ACC112 (cell line): ENCODE results near the gene DCUN1D2.

Experiments used
- H2AFZ ChIP-seq: fragments of 200-600 bp; sonication (generic); one replicate; pipeline ENCODE4 v1.6.0; 2017; ENCODE audit warnings: antibody characterized with exemption, low read length; ENCODE audit not compliant: unreplicated experiment
- H3K27ac ChIP-seq: fragments of 200-600 bp; sonication (generic); 2 replicates; pipeline ENCODE4 v1.5.1; 2014; ENCODE audit warnings: low read depth, mild to moderate bottlenecking, antibody characterized with exemption, low read length, moderate library complexity
- H3K27me3 ChIP-seq: fragments of 200-600 bp; sonication (generic); 2 replicates; pipeline ENCODE4 v1.6.1; 2014; ENCODE audit warnings: mild to moderate bottlenecking, antibody characterized with exemption, low read length, moderate library complexity, mixed read lengths; ENCODE audit not compliant: insufficient read depth
- H3K36me3 ChIP-seq: fragments of 200-600 bp; sonication (generic); 2 replicates; pipeline ENCODE4 v1.6.1; 2016; ENCODE audit warnings: mild to moderate bottlenecking, antibody characterized with exemption, low read length, moderate library complexity, mixed read lengths; ENCODE audit not compliant: insufficient read depth
- H3K4me1 ChIP-seq: fragments of 200-600 bp; sonication (generic); one replicate; pipeline ENCODE4 v1.6.1; 2016; ENCODE audit warnings: low read length, mixed read lengths; ENCODE audit not compliant: insufficient read depth, unreplicated experiment, control insufficient read depth
- H3K4me3 ChIP-seq: fragments of 200-600 bp; sonication (generic); 2 replicates; pipeline ENCODE4 v1.5.1; 2014; ENCODE audit warnings: mild to moderate bottlenecking, low read depth, low read length
- H3K79me2 ChIP-seq: fragments of 200-600 bp; sonication (generic); one replicate; pipeline ENCODE4 v1.6.0; 2016; ENCODE audit warnings: low read length; ENCODE audit not compliant: control insufficient read depth, unreplicated experiment, insufficient read depth

The DCUN1D2 gene

GRCh38 chr13:113461022-113461751 lies 29.3 kb downstream of the DCUN1D2 start:
- H3K27ac ChIP-seq = no peak overlapping the region
- no peak overlapping the region for H2AFZ ChIP-seq
- H3K4me1 ChIP-seq = no peaks in the 10 kb centered on the region
- no peak overlapping the region for H3K4me3 ChIP-seq
- peaks cover 15% of the 10 kb centered on the region; the same call in 1 of the 2 replicates for H3K36me3 ChIP-seq
- H3K79me2 ChIP-seq = no peaks in the 10 kb centered on the region
- H3K27me3 ChIP-seq = no peaks in the 10 kb centered on the region

DNA sequence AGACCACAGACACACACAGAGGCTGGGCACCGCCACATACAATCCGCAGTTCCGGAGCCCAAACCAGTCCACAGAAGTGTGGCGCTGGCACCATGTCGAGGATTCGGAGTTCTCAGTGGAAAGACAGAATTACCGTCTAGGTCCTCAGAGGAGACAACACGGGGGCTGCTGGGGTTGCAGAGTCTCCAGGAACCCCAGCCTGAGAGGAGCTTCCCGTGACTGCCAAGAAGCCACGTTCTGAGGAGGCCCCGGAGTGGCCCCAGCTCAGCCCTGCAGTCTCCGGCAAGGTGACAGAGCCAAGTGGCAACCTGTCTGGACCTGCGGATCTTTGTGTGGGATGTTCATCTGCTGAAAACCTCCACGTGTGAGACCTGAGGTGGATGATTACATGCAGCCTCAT lies 29.9 kb downstream of the DCUN1D2 start:
- Histone ChIP-seq H3K36me3 (peaks cover 15% of the 10 kb centered on the region; the same call in 1 of the 2 replicates), H2AFZ (no peak overlapping the region), H3K27ac (no peak overlapping the region), H3K4me3 (no peak overlapping the region), H3K4me1 (no peaks in the 10 kb centered on the region), H3K79me2 (no peaks in the 10 kb centered on the region), H3K27me3 (no peaks in the 10 kb centered on the region)

GRCh38 chr13:113460064-113460555 lies 30.4 kb downstream of the DCUN1D2 start:
- no peaks in the 10 kb centered on the region for H3K4me1 ChIP-seq
- no peak overlapping the region for H2AFZ ChIP-seq
- no peak overlapping the region for H3K4me3 ChIP-seq
- H3K27ac ChIP-seq = no peak overlapping the region
- no peaks in the 10 kb centered on the region for H3K79me2 ChIP-seq
- H3K27me3 ChIP-seq = no peaks in the 10 kb centered on the region
- peaks cover 18% of the 10 kb centered on the region; the same call in 1 of the 2 replicates for H3K36me3 ChIP-seq

- peaks cover 18% of the 10 kb centered on the region; the same call in 1 of the 2 replicates for H3K36me3 ChIP-seq
- no peak overlapping the region for H3K27ac ChIP-seq
Observed at GRCh38 chr13:113458253-113459065, 32.1 kb downstream of the DCUN1D2 start.

DNA sequence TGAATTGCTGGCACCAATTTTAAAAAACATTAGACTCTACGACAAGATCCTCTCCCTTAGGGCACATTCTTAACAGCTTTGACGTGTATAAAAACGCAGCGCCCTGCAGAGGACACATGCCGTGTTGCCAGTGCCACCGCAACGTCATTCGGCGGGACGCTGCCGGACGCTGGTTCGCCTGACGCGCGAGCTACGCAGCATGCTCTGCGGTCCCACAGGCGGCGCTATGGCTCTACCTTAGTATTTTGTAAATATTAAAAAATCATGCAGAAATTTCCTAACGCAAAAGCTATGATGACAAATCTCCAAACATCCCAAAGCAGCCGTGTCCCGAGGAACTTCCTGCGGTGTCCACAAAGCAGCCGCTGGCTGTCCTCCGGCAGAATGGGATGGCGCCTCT lies 33.0 kb downstream of the DCUN1D2 start:
- no peak overlapping the region for H3K4me3 ChIP-seq
- no peak overlapping the region for H3K27ac ChIP-seq
- H2AFZ ChIP-seq = no peak overlapping the region
- no peaks in the 10 kb centered on the region for H3K79me2 ChIP-seq
- peaks cover 18% of the 10 kb centered on the region; the same call in 1 of the 2 replicates for H3K36me3 ChIP-seq
- H3K27me3 ChIP-seq = no peaks in the 10 kb centered on the region
- H3K4me1 ChIP-seq = no peaks in the 10 kb centered on the region

More at GRCh38 chr13:113458253-113459065, 32.1 kb downstream of the DCUN1D2 start:
- no peak overlapping the region for H3K4me3 ChIP-seq
- no peaks in the 10 kb centered on the region for H3K79me2 ChIP-seq
- no peak overlapping the region for H2AFZ ChIP-seq
- no peaks in the 10 kb centered on the region for H3K4me1 ChIP-seq
- no peaks in the 10 kb centered on the region for H3K27me3 ChIP-seq

DNA sequence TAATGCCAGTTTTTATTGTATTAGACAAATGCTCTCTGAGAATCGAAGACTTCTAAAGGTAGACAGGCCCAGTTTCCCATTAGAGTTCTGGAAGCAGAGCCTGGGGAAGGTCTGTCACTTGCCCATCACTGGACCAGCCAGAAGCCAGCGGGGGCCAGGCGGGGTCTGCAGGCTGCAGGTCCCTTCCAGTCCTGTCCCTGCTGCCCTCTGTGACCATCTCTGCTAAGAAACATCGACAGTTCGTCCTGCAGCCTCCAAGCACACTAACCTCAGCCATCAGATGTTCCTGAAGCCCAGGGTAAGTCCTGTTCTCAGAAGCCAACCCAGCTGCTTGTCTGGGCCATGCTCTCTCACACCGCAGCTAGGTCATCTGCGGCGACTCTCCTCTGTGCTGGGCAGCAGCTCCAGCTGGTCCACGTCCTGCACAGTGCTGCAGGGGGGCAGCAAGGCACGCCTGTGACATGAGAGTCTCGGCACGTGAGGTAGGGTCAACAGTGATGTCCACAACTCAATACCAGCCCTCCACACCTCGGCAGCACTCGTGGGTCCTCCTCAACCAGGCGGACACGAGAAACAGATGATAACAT lies 34.3 kb downstream of the DCUN1D2 start:
- no peaks in the 10 kb centered on the region for H3K27me3 ChIP-seq
- no peaks in the 10 kb centered on the region for H3K4me1 ChIP-seq
- H3K4me3 ChIP-seq = no peak overlapping the region
- peaks cover 18% of the 10 kb centered on the region; the same call in 1 of the 2 replicates for H3K36me3 ChIP-seq
- no peaks in the 10 kb centered on the region for H3K79me2 ChIP-seq
- no peak overlapping the region for H2AFZ ChIP-seq
- H3K27ac ChIP-seq = no peak overlapping the region

- Histone ChIP-seq H3K4me1 (no peaks in the 10 kb centered on the region), H3K4me3 (no peak overlapping the region), H3K27me3 (no peaks in the 10 kb centered on the region), H2AFZ (no peak overlapping the region), H3K27ac (no peak overlapping the region), H3K79me2 (no peaks in the 10 kb centered on the region), H3K36me3 (peaks cover 18% of the 10 kb centered on the region; the same call in 1 of the 2 replicates)
Observed at GRCh38 chr13:113455384-113455783, 35.1 kb downstream of the DCUN1D2 start.

DNA sequence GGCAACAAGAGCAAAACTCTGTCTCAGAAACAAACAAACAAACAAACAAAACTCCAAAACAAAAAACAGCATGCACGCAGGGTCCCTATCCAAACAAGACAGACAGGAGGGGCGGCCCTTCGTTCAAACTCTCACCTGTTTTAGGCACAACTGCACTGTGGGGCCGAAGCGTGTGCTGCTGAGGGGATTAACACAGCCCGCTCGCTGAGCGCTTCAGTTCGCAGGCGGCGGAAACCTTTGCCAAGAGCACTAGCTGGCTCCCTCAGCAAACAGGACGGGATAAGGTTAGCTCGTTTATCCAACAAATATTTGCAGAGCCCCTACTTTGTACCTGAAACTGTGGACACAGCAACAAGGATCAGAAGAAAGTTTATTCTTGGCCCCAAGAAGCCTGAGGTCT lies 35.6 kb downstream of the DCUN1D2 start:
- H3K27me3 ChIP-seq = no peaks in the 10 kb centered on the region
- no peaks in the 10 kb centered on the region for H3K4me1 ChIP-seq
- no peak overlapping the region for H3K4me3 ChIP-seq
- H3K27ac ChIP-seq = no peak overlapping the region
- H3K36me3 ChIP-seq = peaks cover 18% of the 10 kb centered on the region; the same call in 1 of the 2 replicates
- H3K79me2 ChIP-seq = no peaks in the 10 kb centered on the region
- no peak overlapping the region for H2AFZ ChIP-seq

DNA sequence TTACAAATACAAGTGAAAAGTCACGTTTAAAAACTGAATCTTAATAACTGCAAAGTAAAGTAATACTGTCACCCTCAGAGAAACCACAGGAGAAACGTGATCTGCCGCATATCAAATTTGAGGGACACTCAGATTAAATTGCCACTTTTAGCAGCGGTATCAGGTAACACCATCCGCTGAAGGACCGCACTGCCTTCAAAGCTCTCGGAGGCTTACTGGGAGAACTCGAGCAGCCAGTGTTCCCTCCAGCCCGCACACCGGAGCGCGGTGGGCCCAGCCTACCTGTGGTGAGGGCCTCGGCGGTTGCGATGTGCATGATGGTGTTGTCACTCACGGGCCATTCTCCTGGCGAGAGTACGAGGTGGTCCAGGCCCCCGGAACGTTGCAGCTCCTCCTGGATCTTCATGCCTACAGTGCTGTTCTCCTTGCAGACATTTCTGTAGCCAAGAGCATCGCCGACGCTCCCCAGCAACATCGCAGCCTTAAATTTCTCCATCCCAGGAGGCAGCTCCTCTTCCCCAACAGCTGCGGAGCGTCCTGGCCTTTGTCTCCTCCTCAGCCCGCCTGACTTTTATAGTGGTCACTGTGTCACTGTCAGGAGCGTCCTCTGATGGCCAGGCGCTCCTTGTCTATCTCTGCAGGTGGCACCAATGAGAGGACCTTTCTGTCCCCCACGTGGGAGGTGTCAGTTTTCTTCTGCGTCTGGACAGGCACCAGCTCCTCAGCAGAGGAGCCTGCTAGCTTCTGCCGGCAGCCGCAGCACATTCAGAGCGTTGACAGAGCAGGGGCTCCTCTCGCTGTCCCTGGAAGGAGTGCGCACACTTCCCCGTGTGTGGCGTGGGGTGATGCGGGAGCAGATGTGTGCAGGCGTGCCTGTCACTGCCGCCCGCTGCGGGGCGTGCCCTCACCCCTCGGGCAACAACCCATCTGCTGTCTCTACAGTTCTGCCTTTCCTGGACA lies 37.3 kb downstream of the DCUN1D2 start, which contains the start of gene ADPRHL1:
Gene ADPRHL1, minus strand, starts transcription at position 547 of the 960 bp plus-strand sequence. Its CDS starts 51 bp downstream, at position 496.
- Histone ChIP-seq H3K4me1 (no peaks in the 10 kb centered on the region), H3K79me2 (no peaks in the 10 kb centered on the region), H3K36me3 (0 out of 2 replicates have a peak, but pooled peaks cover 8% of the 10 kb centered on the region), H2AFZ (no peak within 1 kb of the TSS), H3K27ac (no peak within 1 kb of the TSS), H3K4me3 (no peak within 1 kb of the TSS), H3K27me3 (no peaks in the 10 kb centered on the region)
